Activated B cell treated with CpG ODN at 0.5 μM for 24 hours (primary cell): ENCODE results near the gene PHKA2. TPM values are rescaled to one million over a fixed set of nuclear protein-coding genes. Genes with fewer than 3 reads are reported as not detected.

Experiments used
- ATAC-seq: fragments of 200-7000 bp; cut with Tn5 transposase; one replicate; pipeline ENCODE4 v1.10.0; 2021; ENCODE audit warnings: low read depth, mild to moderate bottlenecking, moderate library complexity
- CTCF ChIA-PET: fragments of 350-600 bp; sonication (Branson Sonifier 250); formaldehyde crosslinking; loops from one replicate; lab custom pipeline; 2021; ENCODE audit warnings: antibody characterized with exemption; lab: Charles Lee
- POLR2A ChIA-PET: fragments of 350-600 bp; sonication (Branson Sonifier 250); formaldehyde crosslinking; loops from one replicate; lab custom pipeline; 2021; ENCODE audit warnings: antibody characterized with exemption; lab: Charles Lee
- DNase-seq: peaks from one replicate; pipeline ENCODE4 v3.0.0; 2022
- H3K27ac Mint-ChIP-seq: one replicate; pipeline ENCODE4 v1.8.0; 2020; ENCODE audit warnings: mixed read lengths
- H3K27me3 Mint-ChIP-seq: one replicate; pipeline ENCODE4 v1.8.0; 2021; ENCODE audit warnings: mixed read lengths
- H3K36me3 Mint-ChIP-seq: one replicate; pipeline ENCODE4 v1.8.0; 2021; ENCODE audit warnings: low read depth, mixed read lengths
- H3K4me1 Mint-ChIP-seq: one replicate; pipeline ENCODE4 v1.8.0; 2021; ENCODE audit warnings: mixed read lengths
- H3K4me3 Mint-ChIP-seq: one replicate; pipeline ENCODE4 v1.8.0; 2020; ENCODE audit warnings: mild to moderate bottlenecking, mixed read lengths
- H3K9me3 Mint-ChIP-seq: one replicate; pipeline ENCODE4 v1.8.0; 2020; ENCODE audit warnings: mixed read lengths
- CTCF ChIP-seq: fragments of 200-600 bp; IDR thresholded peaks from one replicate; pipeline ENCODE4 v1.8.0; 2022; ENCODE audit warnings: antibody characterized with exemption, mild to moderate bottlenecking
- intact Hi-C: fragments of 100-400 bp; cut with micrococcal nuclease; formaldehyde crosslinking; loops from one replicate; pipeline ENCODE4 v1.15.1; 2024
- total RNA-seq: library from RNA; stranded (reverse); gene quantifications from 2 replicates; pipeline ENCODE4 v1.2.3, GENCODE V29; 2022

Gene PHKA2
- total RNA-seq, 1 donor from 2014 or later = 41.9 TPM

- H3K4me3 Mint-ChIP-seq = no peak overlapping the region
- no peaks in the 10 kb centered on the region for H3K36me3 Mint-ChIP-seq
- TF ChIP-seq CTCF = no peak
- H3K9me3 Mint-ChIP-seq = no peaks in the 10 kb centered on the region
- ChIA-PET CTCF (no interaction called here), POLR2A (no interaction called here)
- DNase-seq (no peak), ATAC-seq (no peak)
- H3K27me3 Mint-ChIP-seq = no peaks in the 10 kb centered on the region
- H3K27ac Mint-ChIP-seq = no peak overlapping the region
- intact Hi-C loops = no loop called here
- H3K4me1 Mint-ChIP-seq = no peaks in the 10 kb centered on the region
These were observed 14.7 kb upstream of the PHKA2 start for GRCh38 chrX:18998653-18999052.

GRCh38 chrX:18997916-18998315, 14.0 kb upstream of the PHKA2 start:
- intact Hi-C loops = no loop called here
- H3K27ac Mint-ChIP-seq = no peak overlapping the region
- no peaks in the 10 kb centered on the region for H3K4me1 Mint-ChIP-seq
- no peak for DNase-seq
- no peak for TF ChIP-seq CTCF
- POLR2A ChIA-PET = no interaction called here
- CTCF ChIA-PET = no interaction called here
- H3K27me3 Mint-ChIP-seq = no peaks in the 10 kb centered on the region
- no peaks in the 10 kb centered on the region for H3K36me3 Mint-ChIP-seq
- H3K4me3 Mint-ChIP-seq = no peak overlapping the region
- no peaks in the 10 kb centered on the region for H3K9me3 Mint-ChIP-seq
- no peak for ATAC-seq

- Mint-ChIP-seq H3K4me1 (no peaks in the 10 kb centered on the region), H3K9me3 (no peaks in the 10 kb centered on the region), H3K27me3 (no peaks in the 10 kb centered on the region), H3K4me3 (no peak overlapping the region), H3K36me3 (no peaks in the 10 kb centered on the region), H3K27ac (no peak overlapping the region)
- ATAC-seq = no peak
- TF ChIP-seq CTCF = no peak
- POLR2A ChIA-PET = no interaction called here
- no peak for DNase-seq
- CTCF ChIA-PET = no interaction called here
- intact Hi-C loops = no loop called here
These were observed 12.6 kb upstream of the PHKA2 start for GRCh38 chrX:18996536-18996935.

- intact Hi-C loops = no loop called here
- DNase-seq (no peak), ATAC-seq (no peak)
- no peak for TF ChIP-seq CTCF
- H3K4me1 Mint-ChIP-seq = no peaks in the 10 kb centered on the region
- ChIA-PET CTCF (no interaction called here), POLR2A (no interaction called here)
- H3K27ac Mint-ChIP-seq = no peak overlapping the region
- H3K27me3 Mint-ChIP-seq = no peaks in the 10 kb centered on the region
- no peak overlapping the region for H3K4me3 Mint-ChIP-seq
- no peaks in the 10 kb centered on the region for H3K9me3 Mint-ChIP-seq
- no peaks in the 10 kb centered on the region for H3K36me3 Mint-ChIP-seq
These were observed 11.3 kb upstream of the PHKA2 start for GRCh38 chrX:18995221-18995620.

- no peak for ATAC-seq
- CTCF ChIA-PET = no interaction called here
- H3K4me1 Mint-ChIP-seq = no peaks in the 10 kb centered on the region
These were observed 10.8 kb upstream of the PHKA2 start for GRCh38 chrX:18994713-18995112.

More at GRCh38 chrX:18994713-18995112, 10.8 kb upstream of the PHKA2 start:
- no peak for TF ChIP-seq CTCF
- Mint-ChIP-seq H3K9me3 (no peaks in the 10 kb centered on the region), H3K27ac (no peak overlapping the region), H3K36me3 (no peaks in the 10 kb centered on the region), H3K27me3 (no peaks in the 10 kb centered on the region), H3K4me3 (no peak overlapping the region)
- no peak for DNase-seq
- POLR2A ChIA-PET = no interaction called here
- intact Hi-C loops = no loop called here
